ENCODE results near the gene CNPY1.

DNA sequence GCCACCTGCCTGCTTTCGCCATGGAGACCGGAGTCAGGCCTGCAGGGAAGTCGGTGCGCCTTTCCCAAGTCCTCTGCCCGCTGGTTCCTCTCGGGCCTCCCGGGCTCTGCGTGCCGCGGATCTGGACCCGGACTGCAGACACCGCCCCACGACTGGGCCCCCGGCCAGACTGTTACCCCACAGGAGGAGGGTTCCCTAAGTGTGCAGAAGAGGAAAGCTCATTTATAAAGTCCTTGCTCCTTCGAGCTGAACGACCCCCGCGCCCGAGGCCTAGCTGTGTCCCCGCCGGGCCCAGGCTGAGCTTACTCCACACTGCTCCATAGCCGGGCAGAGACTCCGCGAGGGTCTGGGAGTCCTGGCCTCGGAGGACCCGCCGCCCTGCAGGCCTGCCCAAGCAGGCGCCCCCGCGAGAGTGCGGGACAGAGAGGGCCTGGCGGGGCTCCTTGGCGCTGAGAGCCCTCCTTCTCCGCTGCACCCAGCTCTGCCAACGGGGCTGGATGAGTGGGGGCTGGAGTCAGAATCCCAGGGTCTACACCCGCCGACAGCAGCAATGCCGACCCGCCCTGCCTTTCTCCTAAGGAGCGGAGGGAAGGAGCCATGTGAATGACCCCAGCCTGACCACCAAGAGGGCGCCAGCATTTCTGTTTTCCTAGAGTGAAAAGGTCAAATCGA lies 80.1 kb downstream of the CNPY1 start:
- no peak for TF ChIP-seq CTCF (conservative IDR thresholded peaks at IDR 0.05 in 1 of 2, IDR thresholded peaks at IDR 0.05 in 1 of 2; ENCODE audit: low read depth in 1 of 2, low read length in 2 of 2)
- TF ChIP-seq EZH2 (IDR thresholded peaks at IDR 0.05; ENCODE audit: low read length, missing control alignments) = peak; percentile 93

Data from fibroblast of lung (primary cell).